ENCODE data around the gene CCDC27. TPM values are rescaled to one million over a fixed set of nuclear protein-coding genes. Genes with fewer than 3 reads are reported as not detected.

CCDC27 gene
- total and polyA plus RNA-seq, 2 of the 13 experiments (the other 11 are each of a cell fraction or from before 2014, with no cell fraction given): not detected

GRCh38 chr1:3796215-3797061 lies 44.2 kb downstream of the CCDC27 start, which contains the start of gene LRRC47 (continued):
- TF ChIP-seq RFXANK (CRISPR knock-in tag; IDR thresholded peaks at IDR 0.05) (no peak), PAWR (CRISPR knock-in tag; IDR thresholded peaks at IDR 0.05; ENCODE audit: borderline replicate concordance) (no peak), ZNF580 (CRISPR knock-in tag; IDR thresholded peaks at IDR 0.05; ENCODE audit: borderline replicate concordance, low read depth) (peak; percentile 55; the same call in 1 of the 2 replicates), ZNF414 (CRISPR knock-in tag; IDR thresholded peaks at IDR 0.05) (0 out of 2 replicates have a peak, but pooled peaks have one; percentile 72), DPF2 (CRISPR knock-in tag; IDR thresholded peaks at IDR 0.05; ENCODE audit: borderline replicate concordance, low read depth) (no peak), NFKBIZ (CRISPR knock-in tag; IDR thresholded peaks at IDR 0.05) (0 out of 2 replicates have a peak, but pooled peaks have one; percentile 59), TOE1 (CRISPR knock-in tag; IDR thresholded peaks at IDR 0.05) (peak; percentile 42; the same call in 1 of the 2 replicates), FOSL2 (CRISPR knock-in tag; IDR thresholded peaks at IDR 0.05) (peak; percentile 61), ZNF569 (CRISPR knock-in tag; IDR thresholded peaks at IDR 0.05; ENCODE audit: borderline replicate concordance) (no peak), SAP130 (CRISPR knock-in tag; IDR thresholded peaks at IDR 0.05; ENCODE audit: low read depth) (peak; percentile 97), NFIC (IDR thresholded peaks at IDR 0.05; ENCODE audit: low read length) (no peak), PHF21A (CRISPR knock-in tag; IDR thresholded peaks at IDR 0.05) (peak; percentile 44; the same call in 1 of the 2 replicates), FOXK2 (IDR thresholded peaks at IDR 0.05) (no peak), E2F5 (CRISPR knock-in tag; conservative IDR thresholded peaks at IDR 0.05) (0 out of 2 replicates have a peak, but pooled peaks have one; percentile 35), MATR3 (CRISPR knock-in tag; IDR thresholded peaks at IDR 0.05) (no peak), ZNF124 (CRISPR knock-in tag; IDR thresholded peaks at IDR 0.05) (peak; percentile 71; the same call in 1 of the 2 replicates), WIZ (CRISPR knock-in tag; IDR thresholded peaks at IDR 0.05) (no peak), ZGPAT (CRISPR knock-in tag; IDR thresholded peaks at IDR 0.05) (peak; percentile 85), ZUFSP (CRISPR knock-in tag; IDR thresholded peaks at IDR 0.05; ENCODE audit: borderline replicate concordance) (no peak), ZNF280B (CRISPR knock-in tag; IDR thresholded peaks at IDR 0.05; ENCODE audit: borderline replicate concordance) (no peak), NR3C1 (CRISPR knock-in tag; IDR thresholded peaks at IDR 0.05) (no peak), KDM3A (CRISPR knock-in tag; IDR thresholded peaks at IDR 0.05; ENCODE audit: low read depth) (peak; percentile 37; the same call in 1 of the 2 replicates), ZNF782 (CRISPR knock-in tag; IDR thresholded peaks at IDR 0.05; ENCODE audit: borderline replicate concordance) (no peak; the same call in 1 of the 2 replicates), ZNF34 (CRISPR knock-in tag; IDR thresholded peaks at IDR 0.05; ENCODE audit: borderline replicate concordance) (0 out of 2 replicates have a peak, but pooled peaks have one; percentile 36)
